DOHH2 (cell line): ENCODE data around the gene GUCD1.

ENCODE experiments used
- H3F3A ChIP-seq: fragments of 200-600 bp; sonication (generic), shearing (Covaris generic); 2 replicates; pipeline ENCODE4 v1.6.0; 2016; ENCODE audit warnings: antibody characterized with exemption, mild to moderate bottlenecking; ENCODE audit not compliant: control insufficient read depth, insufficient read depth
- H3K27ac ChIP-seq: fragments of 200-600 bp; sonication (generic); 2 replicates; pipeline ENCODE4 v1.5.1; 2014; ENCODE audit warnings: low read depth, mild to moderate bottlenecking, low read length, moderate library complexity
- H3K27me3 ChIP-seq: fragments of 200-600 bp; sonication (generic); 2 replicates; pipeline ENCODE4 v1.6.1; 2014; ENCODE audit warnings: mild to moderate bottlenecking, low read length, mixed read lengths; ENCODE audit not compliant: control insufficient read depth
- H3K36me3 ChIP-seq: fragments of 200-600 bp; sonication (generic); 2 replicates; pipeline ENCODE4 v1.6.1; 2014; ENCODE audit warnings: mild to moderate bottlenecking, low read length, moderate library complexity, mixed read lengths; ENCODE audit not compliant: control insufficient read depth
- H3K4me1 ChIP-seq: fragments of 200-600 bp; sonication (generic); 2 replicates; pipeline ENCODE4 v1.6.1; 2014; ENCODE audit warnings: mild to moderate bottlenecking, low read length, mixed read lengths; ENCODE audit not compliant: control insufficient read depth
- H3K4me2 ChIP-seq: fragments of 200-600 bp; sonication (generic); 2 replicates; pipeline ENCODE4 v1.6.0; 2014; ENCODE audit warnings: mild to moderate bottlenecking, low read length, moderate library complexity
- H3K4me3 ChIP-seq: fragments of 200-600 bp; sonication (generic); 2 replicates; pipeline ENCODE4 v1.5.1; 2014; ENCODE audit warnings: mild to moderate bottlenecking, low read length, mixed read lengths
- H3K79me2 ChIP-seq: fragments of 200-600 bp; sonication (generic); 2 replicates; pipeline ENCODE4 v1.6.1; 2014; ENCODE audit warnings: mild to moderate bottlenecking, low read length, mixed read lengths; ENCODE audit not compliant: control insufficient read depth
- H3K9me2 ChIP-seq: fragments of 200-600 bp; sonication (generic); replicated peaks from 2 replicates; pipeline ENCODE4 v1.6.1; 2014; ENCODE audit warnings: mild to moderate bottlenecking, low read length, mixed read lengths; ENCODE audit not compliant: control insufficient read depth
- H3K9me3 ChIP-seq: fragments of 200-600 bp; sonication (generic); 2 replicates; pipeline ENCODE4 v1.6.1; 2014; ENCODE audit warnings: antibody characterized with exemption, low read length, mixed read lengths; ENCODE audit not compliant: control insufficient read depth, insufficient read depth
- H4K20me1 ChIP-seq: fragments of 200-600 bp; sonication (generic); 2 replicates; pipeline ENCODE4 v1.6.0; 2014; ENCODE audit warnings: low read depth, mild to moderate bottlenecking, antibody characterized with exemption, low read length, moderate library complexity; ENCODE audit not compliant: control insufficient read depth, insufficient read depth
- EZH2phosphoT487 ChIP-seq: fragments of 200-600 bp; sonication (generic); IDR thresholded peaks from 2 replicates; pipeline ENCODE4 v1.6.1; 2017; ENCODE audit warnings: borderline replicate concordance, mild to moderate bottlenecking, antibody characterized with exemption, low read length, moderate library complexity, mixed read lengths
- TF ChIP-seq, protein P1 (sequence below): fragments of 200-600 bp; sonication (generic); IDR thresholded peaks from one replicate; pipeline ENCODE4 v1.5.1; 2014; ENCODE audit warnings: antibody characterized with exemption, mild to moderate bottlenecking, low read depth, low read length; ENCODE audit not compliant: poor library complexity, severe bottlenecking

Gene GUCD1

GRCh38 chr22:24510637-24511625 is 44.0 kb downstream of the GUCD1 start:
- H3F3A ChIP-seq = no peaks in the 10 kb centered on the region
- H3K9me3 ChIP-seq = no peaks in the 10 kb centered on the region
- H3K9me2 ChIP-seq = no peaks in the 10 kb centered on the region
- H3K4me1 ChIP-seq = peaks cover 34% of the 10 kb centered on the region
- peaks cover 16% of the 10 kb centered on the region for H3K27me3 ChIP-seq
- no peaks in the 10 kb centered on the region for H3K79me2 ChIP-seq
- H3K4me3 ChIP-seq = no peak overlapping the region
- no peak overlapping the region for H3K27ac ChIP-seq
- H4K20me1 ChIP-seq = no peaks in the 10 kb centered on the region
- no peaks in the 10 kb centered on the region for H3K36me3 ChIP-seq
- no peak for TF ChIP-seq EZH2phosphoT487
- TF ChIP-seq, protein P1, sequence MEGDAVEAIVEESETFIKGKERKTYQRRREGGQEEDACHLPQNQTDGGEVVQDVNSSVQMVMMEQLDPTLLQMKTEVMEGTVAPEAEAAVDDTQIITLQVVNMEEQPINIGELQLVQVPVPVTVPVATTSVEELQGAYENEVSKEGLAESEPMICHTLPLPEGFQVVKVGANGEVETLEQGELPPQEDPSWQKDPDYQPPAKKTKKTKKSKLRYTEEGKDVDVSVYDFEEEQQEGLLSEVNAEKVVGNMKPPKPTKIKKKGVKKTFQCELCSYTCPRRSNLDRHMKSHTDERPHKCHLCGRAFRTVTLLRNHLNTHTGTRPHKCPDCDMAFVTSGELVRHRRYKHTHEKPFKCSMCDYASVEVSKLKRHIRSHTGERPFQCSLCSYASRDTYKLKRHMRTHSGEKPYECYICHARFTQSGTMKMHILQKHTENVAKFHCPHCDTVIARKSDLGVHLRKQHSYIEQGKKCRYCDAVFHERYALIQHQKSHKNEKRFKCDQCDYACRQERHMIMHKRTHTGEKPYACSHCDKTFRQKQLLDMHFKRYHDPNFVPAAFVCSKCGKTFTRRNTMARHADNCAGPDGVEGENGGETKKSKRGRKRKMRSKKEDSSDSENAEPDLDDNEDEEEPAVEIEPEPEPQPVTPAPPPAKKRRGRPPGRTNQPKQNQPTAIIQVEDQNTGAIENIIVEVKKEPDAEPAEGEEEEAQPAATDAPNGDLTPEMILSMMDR = no peak
- peak overlapping the region; percentile 35 for H3K4me2 ChIP-seq

DNA sequence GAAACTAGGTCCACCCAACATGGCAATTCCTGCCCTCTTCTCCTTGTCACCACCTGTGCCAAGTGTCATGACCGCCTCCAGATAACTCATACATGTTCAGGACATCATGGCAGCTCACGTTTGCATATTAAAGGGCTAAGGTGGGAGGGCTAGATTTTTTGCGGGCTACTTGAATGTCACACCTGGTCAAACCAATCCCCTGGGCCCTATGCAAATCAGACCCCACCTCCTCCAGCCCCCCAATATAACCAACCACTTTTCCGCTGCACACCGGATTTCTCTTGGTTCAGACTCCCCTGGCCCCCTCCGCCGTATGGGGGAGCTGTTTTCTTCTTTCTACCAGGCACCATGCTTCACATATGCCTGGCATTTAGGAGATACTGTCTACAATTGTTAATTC is 47.2 kb downstream of the GUCD1 start:
- Histone ChIP-seq H3K36me3 (no peaks in the 10 kb centered on the region), H3F3A (peaks cover 8% of the 10 kb centered on the region; the same call in 1 of the 2 replicates), H3K9me2 (no peaks in the 10 kb centered on the region), H3K27ac (no peak overlapping the region), H4K20me1 (no peaks in the 10 kb centered on the region), H3K9me3 (no peaks in the 10 kb centered on the region), H3K4me3 (no peak overlapping the region), H3K4me1 (peaks cover 42% of the 10 kb centered on the region), H3K4me2 (no peak overlapping the region), H3K79me2 (no peaks in the 10 kb centered on the region), H3K27me3 (peaks cover under 1% of the 10 kb centered on the region; the same call in 1 of the 2 replicates)
- TF ChIP-seq, protein P1 = no peak
- no peak for TF ChIP-seq EZH2phosphoT487

DNA sequence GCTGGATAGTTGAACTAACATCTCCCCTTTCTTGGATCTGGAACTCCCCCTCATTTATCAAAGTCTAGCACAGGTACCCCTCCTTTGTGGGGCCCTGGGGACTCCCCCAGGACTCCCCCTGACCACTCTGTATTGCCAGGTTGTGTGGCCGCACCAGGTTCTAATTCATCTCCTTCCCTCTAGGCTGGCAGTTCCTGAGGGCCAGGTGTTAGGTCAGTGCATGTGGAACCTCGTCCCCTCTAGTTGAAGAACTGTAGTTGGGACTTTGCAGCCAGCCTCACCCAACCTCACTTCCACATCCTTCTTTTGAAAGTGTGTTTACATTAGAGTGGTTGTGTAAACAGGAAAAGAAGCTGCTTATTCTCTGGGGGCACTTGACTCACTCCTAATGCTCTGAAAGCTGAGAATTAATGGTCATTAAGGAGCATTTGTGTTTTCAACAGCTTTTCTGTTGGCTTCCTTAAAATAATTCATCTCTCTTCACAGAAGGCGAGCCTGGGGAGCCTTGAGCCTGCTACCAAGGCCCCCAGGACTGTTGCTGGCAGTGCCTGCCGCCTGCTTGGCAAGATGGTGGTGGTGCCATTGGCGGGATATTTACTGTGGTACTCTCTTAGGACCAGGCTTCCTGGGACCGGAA is 48.0 kb downstream of the GUCD1 start:
- Histone ChIP-seq H3K9me2 (no peaks in the 10 kb centered on the region), H3K9me3 (no peaks in the 10 kb centered on the region), H3K36me3 (no peaks in the 10 kb centered on the region), H3K27me3 (no peaks in the 10 kb centered on the region), H3K27ac (no peak overlapping the region), H3K4me2 (peak overlapping the region; percentile 11), H3F3A (peaks cover 8% of the 10 kb centered on the region; the same call in 1 of the 2 replicates), H4K20me1 (no peaks in the 10 kb centered on the region), H3K4me1 (peaks cover 41% of the 10 kb centered on the region), H3K79me2 (no peaks in the 10 kb centered on the region), H3K4me3 (0 out of 2 replicates have a peak overlapping the region, but pooled peaks have one; percentile 2)
- TF ChIP-seq EZH2phosphoT487 = no peak
- TF ChIP-seq, protein P1 = no peak
